ENCODE measurements around the gene POLDIP2.

Gene POLDIP2

GRCh38 chr17:28390141-28390540, 32.8 kb upstream of the POLDIP2 start:
- DNase-seq (ENCODE audit: low read depth, low spot score) = no peak

- no peak for DNase-seq (ENCODE audit: low read depth, low spot score)
Observed at GRCh38 chr17:28388106-28388505, 30.8 kb upstream of the POLDIP2 start.

GRCh38 chr17:28386391-28386790, 29.1 kb upstream of the POLDIP2 start:
- DNase-seq (ENCODE audit: low read depth, low spot score) = no peak

- DNase-seq (ENCODE audit: low read depth, low spot score) = no peak
Observed at GRCh38 chr17:28385406-28385805, 28.1 kb upstream of the POLDIP2 start.

- DNase-seq (ENCODE audit: low read depth, low spot score) = no peak
Observed at GRCh38 chr17:28385037-28385400, 27.7 kb upstream of the POLDIP2 start.

GRCh38 chr17:28384281-28385036, 27.1 kb upstream of the POLDIP2 start:
- DNase-seq (ENCODE audit: low read depth, low spot score) = no peak

- DNase-seq (ENCODE audit: low read depth, low spot score) = peak; percentile 46
Observed at GRCh38 chr17:28381141-28381825, 24.0 kb upstream of the POLDIP2 start.

- DNase-seq (ENCODE audit: low read depth, low spot score) = no peak
Observed at GRCh38 chr17:28379814-28380801, 22.8 kb upstream of the POLDIP2 start.

- no peak for DNase-seq (ENCODE audit: low read depth, low spot score)
Observed at GRCh38 chr17:28372945-28373274, 15.6 kb upstream of the POLDIP2 start.

GRCh38 chr17:28372203-28372944, 15.0 kb upstream of the POLDIP2 start:
- DNase-seq (ENCODE audit: low read depth, low spot score) = peak; percentile 72

- DNase-seq (ENCODE audit: low read depth, low spot score) = peak; percentile 96
Observed at GRCh38 chr17:28371245-28372202, 14.2 kb upstream of the POLDIP2 start, which contains the start of gene SARM1. Gene SARM1, plus strand, starts transcription at chr17:28371694. Its CDS starts 339 bp downstream, at chr17:28372033.

- DNase-seq (ENCODE audit: low read depth, low spot score) = no peak
Observed at GRCh38 chr17:28370744-28371103, 13.4 kb upstream of the POLDIP2 start.

GRCh38 chr17:28370035-28370743, 12.9 kb upstream of the POLDIP2 start, which contains the start of gene VTN:
Gene VTN, minus strand, starts transcription at chr17:28370307. Its CDS starts 104 bp downstream, at chr17:28370203.
- DNase-seq (ENCODE audit: low read depth, low spot score) = peak; percentile 28

- no peak for DNase-seq (ENCODE audit: low read depth, low spot score)
Observed at GRCh38 chr17:28369684-28370034, 12.3 kb upstream of the POLDIP2 start.

- no peak for DNase-seq (ENCODE audit: low read depth, low spot score)
Observed at GRCh38 chr17:28368915-28369683, 11.8 kb upstream of the POLDIP2 start.

- no peak for DNase-seq (ENCODE audit: low read depth, low spot score)
Observed at GRCh38 chr17:28368306-28368831, 11.0 kb upstream of the POLDIP2 start.

GRCh38 chr17:28367641-28368305, 10.4 kb upstream of the POLDIP2 start:
- no peak for DNase-seq (ENCODE audit: low read depth, low spot score)

- no peak for DNase-seq (ENCODE audit: low read depth, low spot score)
Observed at GRCh38 chr17:28366605-28367004, 9.3 kb upstream of the POLDIP2 start.

Measured in astrocyte of the hippocampus (primary cell).